OCI-LY7 (cell line): ENCODE results near the gene GDF2. TPM values are rescaled to one million over a fixed set of nuclear protein-coding genes. Genes with fewer than 3 reads are reported as not detected.

Source experiments
- BruUV-seq: library from RNA; stranded (reverse); fragments of 400-500 nt; replicated peaks from 2 replicates; lab custom pipeline; 2021; lab: Mats Ljungman, UMichigan
- CTCF ChIA-PET: fragments of 300-600 bp; sonication (Branson Sonifier 250); formaldehyde crosslinking; loops from one replicate; lab custom pipeline; 2022; ENCODE audit warnings: antibody characterized with exemption; ENCODE audit not compliant: unreplicated experiment; lab: Charles Lee
- POLR2A ChIA-PET: fragments of 300-600 bp; sonication (Branson Sonifier 250); formaldehyde crosslinking; loops from one replicate; lab custom pipeline; 2022; ENCODE audit warnings: antibody characterized with exemption; lab: Charles Lee
- DNase-seq: peaks from one replicate; pipeline ENCODE4 v3.0.0-alpha.2; 2015; ENCODE audit warnings: low spot score
- H2AFZ ChIP-seq: fragments of 200-600 bp; sonication (generic), shearing (Covaris generic); 2 replicates; pipeline ENCODE4 v1.6.1; 2014; ENCODE audit warnings: mild to moderate bottlenecking, antibody characterized with exemption, low read length, moderate library complexity
- H3K27ac ChIP-seq: fragments of 200-600 bp; sonication (generic); 2 replicates; pipeline ENCODE4 v1.5.1; 2014; ENCODE audit warnings: mixed run types, low read depth, mild to moderate bottlenecking, moderate library complexity, low read length, inconsistent platforms; ENCODE audit not compliant: poor library complexity, severe bottlenecking
- H3K36me3 ChIP-seq: fragments of 200-600 bp; sonication (generic); 2 replicates; pipeline ENCODE4 v1.6.1; 2014; ENCODE audit warnings: mild to moderate bottlenecking, antibody characterized with exemption, low read length, moderate library complexity, mixed read lengths; ENCODE audit not compliant: insufficient read depth
- H3K4me1 ChIP-seq: fragments of 200-600 bp; sonication (generic); 2 replicates; pipeline ENCODE4 v1.5.1; 2014; ENCODE audit warnings: mild to moderate bottlenecking, low read length; ENCODE audit not compliant: insufficient read depth, poor library complexity, severe bottlenecking
- H3K4me2 ChIP-seq: fragments of 200-600 bp; sonication (generic); 2 replicates; pipeline ENCODE4 v1.6.1; 2014; ENCODE audit warnings: mild to moderate bottlenecking, low read length
- H3K4me3 ChIP-seq: fragments of 200-600 bp; sonication (generic); 2 replicates; pipeline ENCODE4 v1.5.1; 2014; ENCODE audit warnings: mild to moderate bottlenecking, low read depth, low read length; ENCODE audit not compliant: poor library complexity, severe bottlenecking
- H3K79me2 ChIP-seq: fragments of 200-600 bp; sonication (generic); 2 replicates; pipeline ENCODE4 v1.6.1; 2016; ENCODE audit warnings: low read depth, mild to moderate bottlenecking, low read length, moderate library complexity, mixed read lengths; ENCODE audit not compliant: insufficient read depth
- H3K9me2 ChIP-seq: fragments of 200-600 bp; sonication (generic); 2 replicates; pipeline ENCODE4 v1.6.1; 2016; ENCODE audit warnings: mild to moderate bottlenecking, low read length, mixed read lengths; ENCODE audit not compliant: insufficient read depth
- H3K9me3 ChIP-seq: fragments of 200-600 bp; sonication (generic); 2 replicates; pipeline ENCODE4 v1.6.1; 2014; ENCODE audit warnings: mild to moderate bottlenecking, mixed run types, low read length, mixed read lengths
- H4K20me1 ChIP-seq: fragments of 200-600 bp; sonication (generic); 2 replicates; pipeline ENCODE4 v1.6.1; 2014; ENCODE audit warnings: mild to moderate bottlenecking, antibody characterized with exemption, low read length, moderate library complexity, mixed read lengths; ENCODE audit not compliant: insufficient read depth
- EZH2phosphoT487 ChIP-seq: fragments of 200-600 bp; sonication (generic); IDR thresholded peaks from 2 replicates; pipeline ENCODE4 v1.6.1; 2018; ENCODE audit warnings: low read depth, borderline replicate concordance, mild to moderate bottlenecking, mixed run types, antibody characterized with exemption, low read length, moderate library complexity, mixed read lengths
- intact Hi-C: fragments of 100-400 bp; cut with micrococcal nuclease; formaldehyde crosslinking; loops from one replicate; pipeline ENCODE4 v1.10.0; 2022; ENCODE audit not compliant: unreplicated experiment
- total RNA-seq, 2 experiments: library from RNA; depleted of rRNA in 1 of 2; stranded (reverse); fragments of >200 nt in 1 of 2; shearing (Covaris generic) in 1 of 2; gene quantifications; 2 replicates each; pipeline ENCODE4 v1.2.3, GENCODE V29; 2014 to 2022
- TF ChIP-seq, protein P1 (sequence below): fragments of 200-600 bp; sonication (generic); conservative IDR thresholded peaks from 2 replicates; pipeline ENCODE4 v1.5.1; 2014; ENCODE audit warnings: mild to moderate bottlenecking, antibody characterized with exemption, low read length, moderate library complexity, mixed read lengths

The GDF2 gene
- total RNA-seq, 2 experiments from 2014 or later, result not detected

DNA sequence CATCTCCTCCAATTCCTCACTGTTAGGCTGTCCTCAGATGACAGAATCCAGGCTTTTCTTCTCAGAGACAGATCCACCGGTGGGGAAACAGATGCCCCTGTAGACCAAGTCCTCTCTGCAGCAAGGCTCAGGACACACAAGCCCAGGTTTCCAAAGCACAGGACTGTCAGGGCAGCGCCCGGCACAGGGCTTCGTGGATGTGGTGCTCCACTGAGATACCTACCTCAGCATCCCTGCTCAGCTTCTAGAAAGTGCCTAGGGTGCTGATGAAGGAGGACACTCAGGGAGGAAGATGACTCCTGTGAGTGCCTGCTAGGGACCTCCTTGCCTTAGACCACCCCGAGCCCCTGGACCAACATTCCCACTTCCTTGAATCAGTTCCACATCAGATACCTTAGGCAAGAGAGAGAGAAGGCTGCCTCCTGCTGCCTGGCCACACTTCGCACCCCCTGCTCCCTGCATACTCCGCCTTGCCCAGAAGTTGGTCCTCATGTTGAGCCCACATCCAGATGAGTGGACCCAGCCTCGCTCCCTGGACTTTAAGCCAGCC lies 17.0 kb downstream of the GDF2 start:
- Histone ChIP-seq H3K4me1 (no peaks in the 10 kb centered on the region), H3K9me3 (no peaks in the 10 kb centered on the region), H3K4me2 (no peak overlapping the region), H3K9me2 (no peaks in the 10 kb centered on the region), H2AFZ (no peak overlapping the region), H3K4me3 (no peak overlapping the region), H3K79me2 (no peaks in the 10 kb centered on the region), H3K27ac (no peak overlapping the region), H4K20me1 (no peaks in the 10 kb centered on the region), H3K36me3 (no peaks in the 10 kb centered on the region)
- no peak for DNase-seq
- ChIA-PET POLR2A (no interaction called here), CTCF (no interaction called here)
- BruUV-seq, result no TSS peak
- intact Hi-C loops, result no loop called here
- no peak for TF ChIP-seq EZH2phosphoT487
- TF ChIP-seq, protein P1, sequence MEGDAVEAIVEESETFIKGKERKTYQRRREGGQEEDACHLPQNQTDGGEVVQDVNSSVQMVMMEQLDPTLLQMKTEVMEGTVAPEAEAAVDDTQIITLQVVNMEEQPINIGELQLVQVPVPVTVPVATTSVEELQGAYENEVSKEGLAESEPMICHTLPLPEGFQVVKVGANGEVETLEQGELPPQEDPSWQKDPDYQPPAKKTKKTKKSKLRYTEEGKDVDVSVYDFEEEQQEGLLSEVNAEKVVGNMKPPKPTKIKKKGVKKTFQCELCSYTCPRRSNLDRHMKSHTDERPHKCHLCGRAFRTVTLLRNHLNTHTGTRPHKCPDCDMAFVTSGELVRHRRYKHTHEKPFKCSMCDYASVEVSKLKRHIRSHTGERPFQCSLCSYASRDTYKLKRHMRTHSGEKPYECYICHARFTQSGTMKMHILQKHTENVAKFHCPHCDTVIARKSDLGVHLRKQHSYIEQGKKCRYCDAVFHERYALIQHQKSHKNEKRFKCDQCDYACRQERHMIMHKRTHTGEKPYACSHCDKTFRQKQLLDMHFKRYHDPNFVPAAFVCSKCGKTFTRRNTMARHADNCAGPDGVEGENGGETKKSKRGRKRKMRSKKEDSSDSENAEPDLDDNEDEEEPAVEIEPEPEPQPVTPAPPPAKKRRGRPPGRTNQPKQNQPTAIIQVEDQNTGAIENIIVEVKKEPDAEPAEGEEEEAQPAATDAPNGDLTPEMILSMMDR, result no peak

DNA sequence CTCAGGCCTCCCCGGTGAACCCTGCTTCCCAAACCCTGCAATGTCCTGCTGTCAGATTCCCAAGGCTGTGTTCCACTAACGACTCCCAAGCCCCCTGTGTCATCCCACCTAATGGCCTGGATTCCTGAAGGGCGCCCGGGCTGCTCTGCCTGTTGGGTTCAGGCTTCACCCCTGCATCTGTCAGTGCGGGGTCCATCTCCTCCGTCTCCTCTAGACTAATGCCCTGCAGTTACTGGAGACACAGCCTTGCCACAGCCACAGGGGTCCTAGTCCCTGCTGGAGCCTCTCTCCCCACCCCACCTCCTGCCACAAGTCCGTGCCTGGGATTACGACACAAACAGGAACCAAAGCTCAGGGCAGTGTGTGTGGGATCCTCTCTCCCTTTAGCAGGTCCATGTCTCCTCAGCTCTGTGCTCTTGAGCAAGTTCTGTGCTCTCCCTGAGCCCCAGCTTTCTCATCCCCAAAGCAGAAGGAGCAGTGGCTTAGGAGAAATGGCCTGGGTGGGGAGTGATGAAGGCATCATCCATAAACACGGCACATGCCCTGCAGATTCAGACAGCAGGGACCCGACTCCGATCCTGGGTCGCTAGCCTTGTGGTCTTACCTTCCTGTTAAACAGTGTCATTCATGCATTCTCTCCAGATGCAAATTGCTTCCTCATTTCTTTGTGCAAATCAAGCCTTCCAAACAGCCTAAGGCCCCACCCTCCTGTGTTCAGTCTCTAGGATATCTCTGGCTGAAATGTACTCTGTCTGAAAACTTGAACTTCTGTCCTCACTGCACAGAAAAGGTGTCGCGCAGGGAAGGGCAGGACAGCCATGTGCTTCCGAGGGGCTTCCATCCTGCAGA lies 17.7 kb downstream of the GDF2 start:
- CTCF ChIA-PET, result no interaction called here
- H3K9me2 ChIP-seq, result no peaks in the 10 kb centered on the region
- no peaks in the 10 kb centered on the region for H4K20me1 ChIP-seq
- H2AFZ ChIP-seq, result no peak overlapping the region
- POLR2A ChIA-PET, result no interaction called here
- no peaks in the 10 kb centered on the region for H3K9me3 ChIP-seq
- no TSS peak for BruUV-seq
- TF ChIP-seq, protein P1, result no peak
- no peak for TF ChIP-seq EZH2phosphoT487
- no peaks in the 10 kb centered on the region for H3K79me2 ChIP-seq
- no peak overlapping the region for H3K27ac ChIP-seq
- H3K4me3 ChIP-seq, result no peak overlapping the region
- intact Hi-C loops, result loop anchor here (1.0 kb wide), 1 partner anchor 316 kb away; no protein-coding TSS in a partner anchor
- no peaks in the 10 kb centered on the region for H3K36me3 ChIP-seq
- no peak for DNase-seq
- no peak overlapping the region for H3K4me2 ChIP-seq
- no peaks in the 10 kb centered on the region for H3K4me1 ChIP-seq
